K562 (cell line): ENCODE data around the gene POLD4. TPM values are rescaled to one million over a fixed set of nuclear protein-coding genes. Genes with fewer than 3 reads are reported as not detected.

ENCODE experiments used
- ATF7 ChIP-seq: fragments of 450-650 bp; IDR thresholded peaks from 2 replicates; pipeline ENCODE4 v1.7.1; 2014; ENCODE audit warnings: mild to moderate bottlenecking, moderate library complexity
- EGR1 ChIP-seq: fragments of 450-650 bp; conservative IDR thresholded peaks from 2 replicates; pipeline ENCODE4 v1.6.1; 2017; ENCODE audit warnings: mild to moderate bottlenecking
- ERF ChIP-seq: fragments of 450-650 bp; formaldehyde crosslinking; IDR thresholded peaks from 2 replicates; pipeline ENCODE4 v1.4.0; 2020; ENCODE audit warnings: mild to moderate bottlenecking, mixed read lengths
- KHSRP ChIP-seq: fragments of 450-650 bp; IDR thresholded peaks from 2 replicates; pipeline ENCODE4 v1.6.1; 2017
- NFATC3 ChIP-seq: fragments of 450-650 bp; IDR thresholded peaks from 2 replicates; pipeline ENCODE4 v1.6.1; 2017; ENCODE audit warnings: mild to moderate bottlenecking
- RBM39 ChIP-seq: fragments of 200-400 bp; formaldehyde crosslinking; optimal IDR thresholded peaks from 2 replicates; pipeline ENCODE3; 2018; ENCODE audit warnings: low read depth, low read length
- SIRT6 ChIP-seq: IDR thresholded peaks from one replicate; pipeline ENCODE4 v1.6.1; 2012; ENCODE audit warnings: low read depth, mild to moderate bottlenecking, control low read depth, inconsistent platforms, low read length, moderate library complexity
- SMAD1 ChIP-seq: fragments of 150-350 bp; IDR thresholded peaks from 2 replicates; pipeline ENCODE4 v1.6.1; 2014; ENCODE audit warnings: low read length, low read depth; ENCODE audit not compliant: partially characterized antibody
- SRSF3 ChIP-seq: fragments of 200-400 bp; formaldehyde crosslinking; IDR thresholded peaks from 2 replicates; pipeline ENCODE4 v1.6.1; 2016; ENCODE audit warnings: mild to moderate bottlenecking, low read length, moderate library complexity; ENCODE audit not compliant: insufficient read depth
- TRIM24 ChIP-seq, 2 experiments: fragments of 450-650 bp; IDR thresholded peaks; 2 replicates each; pipeline ENCODE4 v1.6.1; 2016
- ZFP30 ChIP-seq: fragments of 250-450 bp; sonication (Bioruptor Pico); IDR thresholded peaks from 2 replicates; pipeline ENCODE4 v1.8.0; 2022; ENCODE audit warnings: moderate library complexity, mild to moderate bottlenecking, inconsistent platforms, borderline replicate concordance
- ZNF197 ChIP-seq: fragments of 200-800 bp; sonication (Bioruptor generic); IDR thresholded peaks from 2 replicates; pipeline ENCODE4 v1.6.1; 2016; ENCODE audit warnings: low read depth, missing genetic modification characterization, missing compliant biosample characterization
- ZNF445 ChIP-seq: fragments of 250-450 bp; sonication (Bioruptor Pico); IDR thresholded peaks from 2 replicates; pipeline ENCODE4 v1.4.0; 2020; ENCODE audit warnings: low read depth, mild to moderate bottlenecking, moderate library complexity
- ZNF584 ChIP-seq: fragments of 200-800 bp; sonication (Bioruptor generic); IDR thresholded peaks from 2 replicates; pipeline ENCODE4 v1.6.1; 2016; ENCODE audit warnings: low read depth, mild to moderate bottlenecking, missing genetic modification characterization, missing compliant biosample characterization
- ZNF79 ChIP-seq: fragments of 250-450 bp; sonication (Bioruptor Pico); IDR thresholded peaks from 2 replicates; pipeline ENCODE4 v1.4.0; 2020; ENCODE audit warnings: low read depth, mild to moderate bottlenecking, moderate library complexity
- polyA plus RNA-seq, 8 experiments: library from polyadenylated mRNA; depleted of rRNA in 4 of 8; stranded (reverse) in 5 of 8; unstranded in 3 of 8; fragments of >200 nt; fragmentation: Nextera tagmentation in 2 of 8; fragmentation: Illumina TruSeq in 1 of 8; extraction: Ambion mirVana in 2 of 8; extraction: Trizol in 1 of 8; gene quantifications; 2 replicates each; pipeline versions ENCODE4 v1.2.1 to v1.2.3, GENCODE V29; 2011 to 2014; ENCODE audit warnings: inconsistent platforms in 1 of 8, missing spikeins in 1 of 8
- total RNA-seq, 7 experiments: library from RNA; depleted of rRNA in 6 of 7; stranded (reverse); fragments of >200 nt in 6 of 7; fragmentation: Illumina TruSeq in 2 of 7; extraction: Trizol in 2 of 7; gene quantifications; 2 replicates each; pipeline versions ENCODE4 v1.2.1 to v1.2.3, GENCODE V29; 2011 to 2021; ENCODE audit warnings: low replicate concordance in 1 of 7
- TF ChIP-seq, protein P1 (sequence below), 2 experiments: fragments of 450-650 bp; IDR thresholded peaks; 2 replicates each; pipeline ENCODE4 v1.6.1; 2018; ENCODE audit warnings: mild to moderate bottlenecking in 2 of 2, low read depth in 1 of 2; ENCODE audit not compliant: partially characterized antibody in 2 of 2
- TF ChIP-seq, protein P2 (sequence below): fragments of 250-450 bp; sonication (Bioruptor Pico); IDR thresholded peaks from 2 replicates; pipeline ENCODE4 v1.5.0; 2021
- TF ChIP-seq, protein P3 (sequence below): IDR thresholded peaks from 2 replicates; pipeline ENCODE4 v1.6.1; 2011; ENCODE audit not compliant: insufficient read length; ENCODE audit errors: extremely low read depth
- TF ChIP-seq, protein P4 (sequence below): fragments of 450-650 bp; conservative IDR thresholded peaks from 2 replicates; pipeline ENCODE4 v1.6.1; 2016; ENCODE audit warnings: missing genetic modification characterization, low read depth, mild to moderate bottlenecking, missing compliant biosample characterization, moderate library complexity
- TF ChIP-seq, protein P5 (sequence below), 2 experiments: fragments of 450-650 bp in 1 of 2; sonication (generic) in 1 of 2; formaldehyde crosslinking in 1 of 2; IDR thresholded peaks in 1 of 2; conservative IDR thresholded peaks in 1 of 2; 2 replicates each; pipeline versions ENCODE4 v1.6.1 to v1.8.1; 2016 to 2023; ENCODE audit warnings: mild to moderate bottlenecking in 2 of 2, moderate library complexity in 2 of 2, inconsistent platforms in 1 of 2, missing genetic modification reagents in 1 of 2

POLD4 gene
- total and polyA plus RNA-seq, 9 of the 15 experiments (the other 6 are each of a cell fraction or from before 2014, with no cell fraction given) = 5.8 to 64.5 (median 18.3) TPM

DNA sequence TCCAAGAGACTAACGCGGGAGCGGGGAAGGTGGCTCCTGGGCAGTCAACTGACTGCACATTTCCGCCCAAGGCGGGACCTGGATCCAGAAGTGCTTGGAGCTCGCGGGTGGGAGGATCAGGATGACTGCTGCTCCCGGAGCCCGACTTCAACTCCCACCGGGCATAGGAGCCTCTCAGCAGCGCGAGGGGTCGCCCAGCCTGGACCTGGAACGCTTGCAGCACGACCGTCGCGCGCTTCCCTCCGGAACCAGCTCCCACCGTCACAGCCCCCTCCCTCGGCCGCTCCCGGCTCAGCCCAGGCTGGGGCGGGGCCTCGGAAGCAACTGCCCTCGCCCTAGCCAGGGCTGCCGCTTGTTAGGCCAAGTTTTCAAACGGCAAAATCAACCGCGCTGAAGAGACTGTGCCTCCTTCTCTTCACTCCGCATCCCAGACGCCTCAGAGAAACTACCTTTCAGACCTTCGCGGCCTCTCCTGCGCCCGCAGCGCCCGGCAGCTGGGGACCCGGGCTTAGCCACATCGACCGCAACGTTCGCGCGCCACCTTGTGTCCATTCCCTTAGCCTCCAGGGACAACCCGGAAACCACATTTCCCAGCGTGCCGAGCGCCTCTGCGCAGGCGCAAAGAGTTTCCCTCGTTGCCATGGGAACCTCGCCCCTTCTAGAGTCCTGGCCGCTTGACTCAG lies 36.0 kb downstream of the POLD4 start (continued):
- TF ChIP-seq, protein P1, sequence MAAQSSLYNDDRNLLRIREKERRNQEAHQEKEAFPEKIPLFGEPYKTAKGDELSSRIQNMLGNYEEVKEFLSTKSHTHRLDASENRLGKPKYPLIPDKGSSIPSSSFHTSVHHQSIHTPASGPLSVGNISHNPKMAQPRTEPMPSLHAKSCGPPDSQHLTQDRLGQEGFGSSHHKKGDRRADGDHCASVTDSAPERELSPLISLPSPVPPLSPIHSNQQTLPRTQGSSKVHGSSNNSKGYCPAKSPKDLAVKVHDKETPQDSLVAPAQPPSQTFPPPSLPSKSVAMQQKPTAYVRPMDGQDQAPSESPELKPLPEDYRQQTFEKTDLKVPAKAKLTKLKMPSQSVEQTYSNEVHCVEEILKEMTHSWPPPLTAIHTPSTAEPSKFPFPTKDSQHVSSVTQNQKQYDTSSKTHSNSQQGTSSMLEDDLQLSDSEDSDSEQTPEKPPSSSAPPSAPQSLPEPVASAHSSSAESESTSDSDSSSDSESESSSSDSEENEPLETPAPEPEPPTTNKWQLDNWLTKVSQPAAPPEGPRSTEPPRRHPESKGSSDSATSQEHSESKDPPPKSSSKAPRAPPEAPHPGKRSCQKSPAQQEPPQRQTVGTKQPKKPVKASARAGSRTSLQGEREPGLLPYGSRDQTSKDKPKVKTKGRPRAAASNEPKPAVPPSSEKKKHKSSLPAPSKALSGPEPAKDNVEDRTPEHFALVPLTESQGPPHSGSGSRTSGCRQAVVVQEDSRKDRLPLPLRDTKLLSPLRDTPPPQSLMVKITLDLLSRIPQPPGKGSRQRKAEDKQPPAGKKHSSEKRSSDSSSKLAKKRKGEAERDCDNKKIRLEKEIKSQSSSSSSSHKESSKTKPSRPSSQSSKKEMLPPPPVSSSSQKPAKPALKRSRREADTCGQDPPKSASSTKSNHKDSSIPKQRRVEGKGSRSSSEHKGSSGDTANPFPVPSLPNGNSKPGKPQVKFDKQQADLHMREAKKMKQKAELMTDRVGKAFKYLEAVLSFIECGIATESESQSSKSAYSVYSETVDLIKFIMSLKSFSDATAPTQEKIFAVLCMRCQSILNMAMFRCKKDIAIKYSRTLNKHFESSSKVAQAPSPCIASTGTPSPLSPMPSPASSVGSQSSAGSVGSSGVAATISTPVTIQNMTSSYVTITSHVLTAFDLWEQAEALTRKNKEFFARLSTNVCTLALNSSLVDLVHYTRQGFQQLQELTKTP (IDR thresholded peaks at IDR 0.05; ENCODE audit: low read depth in 1 of 2, partially characterized antibody in 2 of 2) = peak in 1 of 2 experiments; percentile 80
- TF ChIP-seq, protein P2, sequence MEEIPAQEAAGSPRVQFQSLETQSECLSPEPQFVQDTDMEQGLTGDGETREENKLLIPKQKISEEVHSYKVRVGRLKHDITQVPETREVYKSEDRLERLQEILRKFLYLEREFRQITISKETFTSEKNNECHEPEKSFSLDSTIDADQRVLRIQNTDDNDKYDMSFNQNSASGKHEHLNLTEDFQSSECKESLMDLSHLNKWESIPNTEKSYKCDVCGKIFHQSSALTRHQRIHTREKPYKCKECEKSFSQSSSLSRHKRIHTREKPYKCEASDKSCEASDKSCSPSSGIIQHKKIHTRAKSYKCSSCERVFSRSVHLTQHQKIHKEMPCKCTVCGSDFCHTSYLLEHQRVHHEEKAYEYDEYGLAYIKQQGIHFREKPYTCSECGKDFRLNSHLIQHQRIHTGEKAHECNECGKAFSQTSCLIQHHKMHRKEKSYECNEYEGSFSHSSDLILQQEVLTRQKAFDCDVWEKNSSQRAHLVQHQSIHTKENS (CRISPR knock-in tag) = no peak
- TF ChIP-seq, protein P3, sequence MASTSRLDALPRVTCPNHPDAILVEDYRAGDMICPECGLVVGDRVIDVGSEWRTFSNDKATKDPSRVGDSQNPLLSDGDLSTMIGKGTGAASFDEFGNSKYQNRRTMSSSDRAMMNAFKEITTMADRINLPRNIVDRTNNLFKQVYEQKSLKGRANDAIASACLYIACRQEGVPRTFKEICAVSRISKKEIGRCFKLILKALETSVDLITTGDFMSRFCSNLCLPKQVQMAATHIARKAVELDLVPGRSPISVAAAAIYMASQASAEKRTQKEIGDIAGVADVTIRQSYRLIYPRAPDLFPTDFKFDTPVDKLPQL = no peak
- TF ChIP-seq KHSRP = no peak
- TF ChIP-seq EGR1 = no peak
- TF ChIP-seq, protein P4, sequence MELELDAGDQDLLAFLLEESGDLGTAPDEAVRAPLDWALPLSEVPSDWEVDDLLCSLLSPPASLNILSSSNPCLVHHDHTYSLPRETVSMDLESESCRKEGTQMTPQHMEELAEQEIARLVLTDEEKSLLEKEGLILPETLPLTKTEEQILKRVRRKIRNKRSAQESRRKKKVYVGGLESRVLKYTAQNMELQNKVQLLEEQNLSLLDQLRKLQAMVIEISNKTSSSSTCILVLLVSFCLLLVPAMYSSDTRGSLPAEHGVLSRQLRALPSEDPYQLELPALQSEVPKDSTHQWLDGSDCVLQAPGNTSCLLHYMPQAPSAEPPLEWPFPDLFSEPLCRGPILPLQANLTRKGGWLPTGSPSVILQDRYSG (tag) = no peak
- no peak for TF ChIP-seq ZNF445
- no peak for TF ChIP-seq ZNF584 (CRISPR knock-in tag)
- TF ChIP-seq ZFP30 (CRISPR knock-in tag) = no peak
- peak; percentile 5; the same call in 1 of the 2 replicates for TF ChIP-seq ERF (CRISPR knock-in tag)
- no peak for TF ChIP-seq ZNF79 (CRISPR knock-in tag)
- no peak for TF ChIP-seq SIRT6
- TF ChIP-seq SRSF3 = no peak
- peak; percentile 72 for TF ChIP-seq ATF7
- no peak for TF ChIP-seq RBM39
- TF ChIP-seq NFATC3 = no peak
- no peak for TF ChIP-seq ZNF197 (CRISPR knock-in tag)
- no peak for TF ChIP-seq SMAD1
- TF ChIP-seq, protein P5, sequence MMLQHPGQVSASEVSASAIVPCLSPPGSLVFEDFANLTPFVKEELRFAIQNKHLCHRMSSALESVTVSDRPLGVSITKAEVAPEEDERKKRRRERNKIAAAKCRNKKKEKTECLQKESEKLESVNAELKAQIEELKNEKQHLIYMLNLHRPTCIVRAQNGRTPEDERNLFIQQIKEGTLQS (IDR thresholded peaks at IDR 0.05) = no peak
- TF ChIP-seq, protein P5 (CRISPR knock-in tag; conservative IDR thresholded peaks at IDR 0.05) = no peak; the same call in 1 of the 2 replicates
- TF ChIP-seq TRIM24 (IDR thresholded peaks at IDR 0.05) = peak in 1 of 2 experiments; percentile 50; a peak in 1 of 4 replicates
